GM23338 (cell line): ENCODE results near the gene RASGRP4.

ENCODE experiments used
- CREB1 ChIP-seq: fragments of 250-450 bp; sonication (Bioruptor Pico); IDR thresholded peaks from 2 replicates; pipeline ENCODE4 v1.5.0; 2020; ENCODE audit warnings: low read depth, mild to moderate bottlenecking, moderate library complexity
- EZH2 ChIP-seq: fragments of 200-600 bp; sonication (generic); IDR thresholded peaks from one replicate; pipeline ENCODE4 v1.8.0; 2017; ENCODE audit warnings: antibody characterized with exemption, mild to moderate bottlenecking, low read depth; ENCODE audit not compliant: unreplicated experiment
- EZH2phosphoT487 ChIP-seq: fragments of 200-600 bp; sonication (generic); IDR thresholded peaks from one replicate; pipeline ENCODE4 v1.8.1; 2018; ENCODE audit warnings: antibody characterized with exemption; ENCODE audit not compliant: unreplicated experiment
- JUNB ChIP-seq: IDR thresholded peaks from one replicate; pipeline ENCODE4 v1.6.1; 2016; ENCODE audit warnings: antibody characterized with exemption; ENCODE audit not compliant: unreplicated experiment
- NANOG ChIP-seq: IDR thresholded peaks from 2 replicates; pipeline ENCODE4 v1.6.1; 2016; ENCODE audit warnings: antibody characterized with exemption, borderline replicate concordance
- POLR2AphosphoS5 ChIP-seq: IDR thresholded peaks from 2 replicates; pipeline ENCODE4 v1.6.1; 2016; ENCODE audit warnings: antibody characterized with exemption, low read depth
- STAT1 ChIP-seq: IDR thresholded peaks from one replicate; pipeline ENCODE4 v1.6.1; 2016; ENCODE audit warnings: antibody characterized with exemption; ENCODE audit not compliant: unreplicated experiment
- ZNF114 ChIP-seq: fragments of 250-450 bp; sonication (Bioruptor Pico); IDR thresholded peaks from 2 replicates; pipeline ENCODE4 v1.5.0; 2020; ENCODE audit warnings: mild to moderate bottlenecking, moderate library complexity
- ZNF331 ChIP-seq: fragments of 250-450 bp; sonication (Bioruptor Pico); IDR thresholded peaks from 2 replicates; pipeline ENCODE4 v1.5.0; 2020; ENCODE audit warnings: low read depth, mild to moderate bottlenecking, moderate library complexity
- TF ChIP-seq, protein P1 (sequence below), 2 experiments: fragments of 200-600 bp in 1 of 2; sonication (generic) in 1 of 2; conservative IDR thresholded peaks; 2 replicates each; pipeline versions ENCODE4 v1.5.1 to v1.6.1; 2016 to 2017; ENCODE audit warnings: antibody characterized with exemption in 2 of 2, low read depth in 2 of 2, mild to moderate bottlenecking in 2 of 2, moderate library complexity in 1 of 2
- TF ChIP-seq, protein P2 (sequence below): IDR thresholded peaks from one replicate; pipeline ENCODE4 v1.6.1; 2018; ENCODE audit warnings: antibody characterized with exemption; ENCODE audit not compliant: unreplicated experiment
- TF ChIP-seq, protein P3 (sequence below): IDR thresholded peaks from 2 replicates; pipeline ENCODE4 v1.6.1; 2016; ENCODE audit warnings: antibody characterized with exemption
- TF ChIP-seq, protein P4 (sequence below): fragments of 250-450 bp; sonication (Bioruptor Pico); IDR thresholded peaks from 2 replicates; pipeline ENCODE4 v1.5.0; 2020; ENCODE audit warnings: mild to moderate bottlenecking, moderate library complexity

DNA sequence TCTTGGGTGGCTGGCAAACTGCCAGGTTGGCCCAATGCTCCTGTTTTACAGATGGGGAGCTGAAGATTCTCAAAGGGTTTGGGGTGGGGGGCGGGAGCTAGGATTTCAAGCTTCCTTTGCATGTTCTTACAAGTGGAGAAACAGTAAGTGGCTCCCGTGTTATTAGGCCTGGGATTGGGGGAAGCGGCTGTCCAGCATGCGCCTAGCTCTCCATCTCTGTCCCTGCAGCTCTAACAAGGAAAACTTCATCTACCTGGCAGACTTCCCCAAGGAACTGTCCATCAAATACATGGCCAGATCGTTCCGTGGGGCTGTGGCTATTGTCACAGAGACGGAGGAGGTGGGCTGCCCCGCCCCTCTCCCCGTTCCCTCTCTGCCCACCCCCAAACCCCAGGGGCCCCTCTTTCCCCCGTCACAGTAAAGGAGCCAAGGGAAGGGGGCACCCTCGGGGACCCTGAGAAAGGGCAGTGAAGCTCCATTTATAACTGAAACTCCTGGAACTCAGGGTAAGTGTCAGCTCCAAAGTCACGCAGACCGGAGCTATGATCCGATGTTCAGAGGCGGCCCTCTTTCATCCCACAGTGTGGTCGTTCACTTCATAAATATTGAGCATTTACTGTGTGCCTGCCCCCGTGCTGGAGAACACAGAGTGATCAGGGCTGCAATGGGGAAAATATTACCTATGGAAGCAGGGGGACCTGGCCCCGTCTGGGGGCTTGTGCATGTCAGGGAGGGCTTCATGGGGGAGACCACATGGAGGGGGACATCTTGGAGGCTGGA, 66.6 kb downstream of the RASGRP4 start:
- TF ChIP-seq, protein P1, sequence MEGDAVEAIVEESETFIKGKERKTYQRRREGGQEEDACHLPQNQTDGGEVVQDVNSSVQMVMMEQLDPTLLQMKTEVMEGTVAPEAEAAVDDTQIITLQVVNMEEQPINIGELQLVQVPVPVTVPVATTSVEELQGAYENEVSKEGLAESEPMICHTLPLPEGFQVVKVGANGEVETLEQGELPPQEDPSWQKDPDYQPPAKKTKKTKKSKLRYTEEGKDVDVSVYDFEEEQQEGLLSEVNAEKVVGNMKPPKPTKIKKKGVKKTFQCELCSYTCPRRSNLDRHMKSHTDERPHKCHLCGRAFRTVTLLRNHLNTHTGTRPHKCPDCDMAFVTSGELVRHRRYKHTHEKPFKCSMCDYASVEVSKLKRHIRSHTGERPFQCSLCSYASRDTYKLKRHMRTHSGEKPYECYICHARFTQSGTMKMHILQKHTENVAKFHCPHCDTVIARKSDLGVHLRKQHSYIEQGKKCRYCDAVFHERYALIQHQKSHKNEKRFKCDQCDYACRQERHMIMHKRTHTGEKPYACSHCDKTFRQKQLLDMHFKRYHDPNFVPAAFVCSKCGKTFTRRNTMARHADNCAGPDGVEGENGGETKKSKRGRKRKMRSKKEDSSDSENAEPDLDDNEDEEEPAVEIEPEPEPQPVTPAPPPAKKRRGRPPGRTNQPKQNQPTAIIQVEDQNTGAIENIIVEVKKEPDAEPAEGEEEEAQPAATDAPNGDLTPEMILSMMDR (conservative IDR thresholded peaks at IDR 0.05; ENCODE audit: low read depth in 2 of 2): no peak
- TF ChIP-seq POLR2AphosphoS5: no peak
- TF ChIP-seq EZH2: no peak
- TF ChIP-seq CREB1 (CRISPR knock-in tag): no peak
- no peak for TF ChIP-seq EZH2phosphoT487
- TF ChIP-seq JUNB: no peak
- TF ChIP-seq, protein P2, sequence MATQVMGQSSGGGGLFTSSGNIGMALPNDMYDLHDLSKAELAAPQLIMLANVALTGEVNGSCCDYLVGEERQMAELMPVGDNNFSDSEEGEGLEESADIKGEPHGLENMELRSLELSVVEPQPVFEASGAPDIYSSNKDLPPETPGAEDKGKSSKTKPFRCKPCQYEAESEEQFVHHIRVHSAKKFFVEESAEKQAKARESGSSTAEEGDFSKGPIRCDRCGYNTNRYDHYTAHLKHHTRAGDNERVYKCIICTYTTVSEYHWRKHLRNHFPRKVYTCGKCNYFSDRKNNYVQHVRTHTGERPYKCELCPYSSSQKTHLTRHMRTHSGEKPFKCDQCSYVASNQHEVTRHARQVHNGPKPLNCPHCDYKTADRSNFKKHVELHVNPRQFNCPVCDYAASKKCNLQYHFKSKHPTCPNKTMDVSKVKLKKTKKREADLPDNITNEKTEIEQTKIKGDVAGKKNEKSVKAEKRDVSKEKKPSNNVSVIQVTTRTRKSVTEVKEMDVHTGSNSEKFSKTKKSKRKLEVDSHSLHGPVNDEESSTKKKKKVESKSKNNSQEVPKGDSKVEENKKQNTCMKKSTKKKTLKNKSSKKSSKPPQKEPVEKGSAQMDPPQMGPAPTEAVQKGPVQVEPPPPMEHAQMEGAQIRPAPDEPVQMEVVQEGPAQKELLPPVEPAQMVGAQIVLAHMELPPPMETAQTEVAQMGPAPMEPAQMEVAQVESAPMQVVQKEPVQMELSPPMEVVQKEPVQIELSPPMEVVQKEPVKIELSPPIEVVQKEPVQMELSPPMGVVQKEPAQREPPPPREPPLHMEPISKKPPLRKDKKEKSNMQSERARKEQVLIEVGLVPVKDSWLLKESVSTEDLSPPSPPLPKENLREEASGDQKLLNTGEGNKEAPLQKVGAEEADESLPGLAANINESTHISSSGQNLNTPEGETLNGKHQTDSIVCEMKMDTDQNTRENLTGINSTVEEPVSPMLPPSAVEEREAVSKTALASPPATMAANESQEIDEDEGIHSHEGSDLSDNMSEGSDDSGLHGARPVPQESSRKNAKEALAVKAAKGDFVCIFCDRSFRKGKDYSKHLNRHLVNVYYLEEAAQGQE: no peak
- no peak for TF ChIP-seq ZNF331 (CRISPR knock-in tag)
- no peak for TF ChIP-seq STAT1
- no peak for TF ChIP-seq ZNF114 (CRISPR knock-in tag)
- TF ChIP-seq NANOG: no peak
- TF ChIP-seq, protein P3, sequence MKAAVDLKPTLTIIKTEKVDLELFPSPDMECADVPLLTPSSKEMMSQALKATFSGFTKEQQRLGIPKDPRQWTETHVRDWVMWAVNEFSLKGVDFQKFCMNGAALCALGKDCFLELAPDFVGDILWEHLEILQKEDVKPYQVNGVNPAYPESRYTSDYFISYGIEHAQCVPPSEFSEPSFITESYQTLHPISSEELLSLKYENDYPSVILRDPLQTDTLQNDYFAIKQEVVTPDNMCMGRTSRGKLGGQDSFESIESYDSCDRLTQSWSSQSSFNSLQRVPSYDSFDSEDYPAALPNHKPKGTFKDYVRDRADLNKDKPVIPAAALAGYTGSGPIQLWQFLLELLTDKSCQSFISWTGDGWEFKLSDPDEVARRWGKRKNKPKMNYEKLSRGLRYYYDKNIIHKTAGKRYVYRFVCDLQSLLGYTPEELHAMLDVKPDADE: no peak
- TF ChIP-seq, protein P4, sequence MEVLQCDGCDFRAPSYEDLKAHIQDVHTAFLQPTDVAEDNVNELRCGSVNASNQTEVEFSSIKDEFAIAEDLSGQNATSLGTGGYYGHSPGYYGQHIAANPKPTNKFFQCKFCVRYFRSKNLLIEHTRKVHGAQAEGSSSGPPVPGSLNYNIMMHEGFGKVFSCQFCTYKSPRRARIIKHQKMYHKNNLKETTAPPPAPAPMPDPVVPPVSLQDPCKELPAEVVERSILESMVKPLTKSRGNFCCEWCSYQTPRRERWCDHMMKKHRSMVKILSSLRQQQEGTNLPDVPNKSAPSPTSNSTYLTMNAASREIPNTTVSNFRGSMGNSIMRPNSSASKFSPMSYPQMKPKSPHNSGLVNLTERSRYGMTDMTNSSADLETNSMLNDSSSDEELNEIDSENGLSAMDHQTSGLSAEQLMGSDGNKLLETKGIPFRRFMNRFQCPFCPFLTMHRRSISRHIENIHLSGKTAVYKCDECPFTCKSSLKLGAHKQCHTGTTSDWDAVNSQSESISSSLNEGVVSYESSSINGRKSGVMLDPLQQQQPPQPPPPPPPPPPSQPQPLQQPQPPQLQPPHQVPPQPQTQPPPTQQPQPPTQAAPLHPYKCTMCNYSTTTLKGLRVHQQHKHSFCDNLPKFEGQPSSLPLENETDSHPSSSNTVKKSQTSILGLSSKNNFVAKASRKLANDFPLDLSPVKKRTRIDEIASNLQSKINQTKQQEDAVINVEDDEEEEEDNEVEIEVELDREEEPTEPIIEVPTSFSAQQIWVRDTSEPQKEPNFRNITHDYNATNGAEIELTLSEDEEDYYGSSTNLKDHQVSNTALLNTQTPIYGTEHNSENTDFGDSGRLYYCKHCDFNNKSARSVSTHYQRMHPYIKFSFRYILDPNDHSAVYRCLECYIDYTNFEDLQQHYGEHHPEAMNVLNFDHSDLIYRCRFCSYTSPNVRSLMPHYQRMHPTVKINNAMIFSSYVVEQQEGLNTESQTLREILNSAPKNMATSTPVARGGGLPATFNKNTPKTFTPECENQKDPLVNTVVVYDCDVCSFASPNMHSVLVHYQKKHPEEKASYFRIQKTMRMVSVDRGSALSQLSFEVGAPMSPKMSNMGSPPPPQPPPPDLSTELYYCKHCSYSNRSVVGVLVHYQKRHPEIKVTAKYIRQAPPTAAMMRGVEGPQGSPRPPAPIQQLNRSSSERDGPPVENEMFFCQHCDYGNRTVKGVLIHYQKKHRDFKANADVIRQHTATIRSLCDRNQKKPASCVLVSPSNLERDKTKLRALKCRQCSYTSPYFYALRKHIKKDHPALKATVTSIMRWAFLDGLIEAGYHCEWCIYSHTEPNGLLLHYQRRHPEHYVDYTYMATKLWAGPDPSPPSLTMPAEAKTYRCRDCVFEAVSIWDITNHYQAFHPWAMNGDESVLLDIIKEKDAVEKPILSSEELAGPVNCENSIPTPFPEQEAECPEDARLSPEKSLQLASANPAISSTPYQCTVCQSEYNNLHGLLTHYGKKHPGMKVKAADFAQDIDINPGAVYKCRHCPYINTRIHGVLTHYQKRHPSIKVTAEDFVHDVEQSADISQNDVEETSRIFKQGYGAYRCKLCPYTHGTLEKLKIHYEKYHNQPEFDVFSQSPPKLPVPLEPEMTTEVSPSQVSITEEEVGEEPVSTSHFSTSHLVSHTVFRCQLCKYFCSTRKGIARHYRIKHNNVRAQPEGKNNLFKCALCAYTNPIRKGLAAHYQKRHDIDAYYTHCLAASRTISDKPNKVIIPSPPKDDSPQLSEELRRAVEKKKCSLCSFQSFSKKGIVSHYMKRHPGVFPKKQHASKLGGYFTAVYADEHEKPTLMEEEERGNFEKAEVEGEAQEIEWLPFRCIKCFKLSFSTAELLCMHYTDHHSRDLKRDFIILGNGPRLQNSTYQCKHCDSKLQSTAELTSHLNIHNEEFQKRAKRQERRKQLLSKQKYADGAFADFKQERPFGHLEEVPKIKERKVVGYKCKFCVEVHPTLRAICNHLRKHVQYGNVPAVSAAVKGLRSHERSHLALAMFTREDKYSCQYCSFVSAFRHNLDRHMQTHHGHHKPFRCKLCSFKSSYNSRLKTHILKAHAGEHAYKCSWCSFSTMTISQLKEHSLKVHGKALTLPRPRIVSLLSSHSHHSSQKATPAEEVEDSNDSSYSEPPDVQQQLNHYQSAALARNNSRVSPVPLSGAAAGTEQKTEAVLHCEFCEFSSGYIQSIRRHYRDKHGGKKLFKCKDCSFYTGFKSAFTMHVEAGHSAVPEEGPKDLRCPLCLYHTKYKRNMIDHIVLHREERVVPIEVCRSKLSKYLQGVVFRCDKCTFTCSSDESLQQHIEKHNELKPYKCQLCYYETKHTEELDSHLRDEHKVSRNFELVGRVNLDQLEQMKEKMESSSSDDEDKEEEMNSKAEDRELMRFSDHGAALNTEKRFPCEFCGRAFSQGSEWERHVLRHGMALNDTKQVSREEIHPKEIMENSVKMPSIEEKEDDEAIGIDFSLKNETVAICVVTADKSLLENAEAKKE (CRISPR knock-in tag): no peak
